ENCODE data around the gene GLIS1. TPM values are rescaled to one million over a fixed set of nuclear protein-coding genes. Genes with fewer than 3 reads are reported as not detected.

The GLIS1 gene
- total RNA-seq, 1 donor from 2014 or later, result not detected

GRCh38 chr1:53656747-53657530 is 82.0 kb downstream of the GLIS1 start:
- intact Hi-C loops (cut with DNase I), result no loop called here

GRCh38 chr1:53655931-53656746 is 82.8 kb downstream of the GLIS1 start:
- Histone ChIP-seq H3K27ac (no peak overlapping the region), H3K27me3 (no peaks in the 10 kb centered on the region), H3K36me3 (no peaks in the 10 kb centered on the region), H3K4me3 (no peak overlapping the region), H3K9me3 (no peaks in the 10 kb centered on the region), H3K4me1 (no peaks in the 10 kb centered on the region)
- DNase-seq (ENCODE audit: low spot score in 2 of 2), result no peak
- TF ChIP-seq CTCF (IDR thresholded peaks at IDR 0.05), result no peak
- intact Hi-C loops (cut with DNase I), result no loop called here

More at GRCh38 chr1:53656747-53657530, 82.0 kb downstream of the GLIS1 start:
- no peaks in the 10 kb centered on the region for H3K36me3 ChIP-seq
- no peaks in the 10 kb centered on the region for H3K27me3 ChIP-seq
- H3K4me1 ChIP-seq, result no peaks in the 10 kb centered on the region
- H3K9me3 ChIP-seq, result no peaks in the 10 kb centered on the region
- H3K4me3 ChIP-seq, result no peak overlapping the region
- no peak for DNase-seq (ENCODE audit: low spot score in 2 of 2)
- TF ChIP-seq CTCF (IDR thresholded peaks at IDR 0.05), result no peak
- H3K27ac ChIP-seq, result no peak overlapping the region

GRCh38 chr1:53654216-53655210 is 84.5 kb downstream of the GLIS1 start:
- Histone ChIP-seq H3K36me3 (no peaks in the 10 kb centered on the region), H3K4me1 (no peaks in the 10 kb centered on the region), H3K27me3 (no peaks in the 10 kb centered on the region), H3K27ac (no peak overlapping the region), H3K9me3 (no peaks in the 10 kb centered on the region), H3K4me3 (no peak overlapping the region)
- no peak for TF ChIP-seq CTCF (IDR thresholded peaks at IDR 0.05)
- DNase-seq (ENCODE audit: low spot score in 2 of 2), result no peak
- intact Hi-C loops (cut with DNase I), result no loop called here

GRCh38 chr1:53653631-53654030 is 85.3 kb downstream of the GLIS1 start:
- no peak for DNase-seq (ENCODE audit: low spot score in 2 of 2)
- no peaks in the 10 kb centered on the region for H3K4me1 ChIP-seq
- no peaks in the 10 kb centered on the region for H3K36me3 ChIP-seq
- H3K27ac ChIP-seq, result no peak overlapping the region
- intact Hi-C loops (cut with DNase I), result no loop called here
- no peak overlapping the region for H3K4me3 ChIP-seq
- no peaks in the 10 kb centered on the region for H3K9me3 ChIP-seq
- no peak for TF ChIP-seq CTCF (IDR thresholded peaks at IDR 0.05)
- no peaks in the 10 kb centered on the region for H3K27me3 ChIP-seq

- H3K27ac ChIP-seq, result no peak overlapping the region
- no peaks in the 10 kb centered on the region for H3K27me3 ChIP-seq
- H3K9me3 ChIP-seq, result no peaks in the 10 kb centered on the region
- intact Hi-C loops (cut with DNase I), result no loop called here
- H3K4me3 ChIP-seq, result no peak overlapping the region
- no peak for TF ChIP-seq CTCF (IDR thresholded peaks at IDR 0.05)
- no peak for DNase-seq (ENCODE audit: low spot score in 2 of 2)
- H3K36me3 ChIP-seq, result no peaks in the 10 kb centered on the region
- H3K4me1 ChIP-seq, result no peaks in the 10 kb centered on the region
Observed at GRCh38 chr1:53653200-53653575, 85.8 kb downstream of the GLIS1 start.
